ENCODE results near the gene BOC. TPM values are rescaled to one million over a fixed set of nuclear protein-coding genes. Genes with fewer than 3 reads are reported as not detected.

The BOC gene
- total RNA-seq, 1 experiment from 2014 or later: 0.07 TPM

- BruUV-seq (replicated peaks): no TSS peak
- no peak for TF ChIP-seq CTCF (IDR thresholded peaks at IDR 0.05; ENCODE audit: unreplicated experiment)
- CTCF ChIA-PET: no interaction called here
- DNase-seq: no peak
- Mint-ChIP-seq H3K27ac (ENCODE audit: unreplicated experiment) (no peak overlapping the region), H3K4me1 (ENCODE audit: low read depth, unreplicated experiment) (no peaks in the 10 kb centered on the region), H3K27me3 (ENCODE audit: unreplicated experiment) (peaks cover 9% of the 10 kb centered on the region), H3K36me3 (ENCODE audit: insufficient read depth, unreplicated experiment) (no peaks in the 10 kb centered on the region), H3K9me3 (ENCODE audit: low read depth, unreplicated experiment) (no peaks in the 10 kb centered on the region), H3K4me3 (ENCODE audit: low read depth, unreplicated experiment) (no peak overlapping the region)
- intact Hi-C loops (cut with micrococcal nuclease; ENCODE audit: unreplicated experiment): no loop called here
These were observed 36.4 kb upstream of the BOC start for GRCh38 chr3:113174801-113175485.

- Mint-ChIP-seq H3K9me3 (ENCODE audit: low read depth, unreplicated experiment) (no peaks in the 10 kb centered on the region), H3K27ac (ENCODE audit: unreplicated experiment) (no peak overlapping the region), H3K27me3 (ENCODE audit: unreplicated experiment) (no peaks in the 10 kb centered on the region), H3K4me3 (ENCODE audit: low read depth, unreplicated experiment) (no peak overlapping the region), H3K36me3 (ENCODE audit: insufficient read depth, unreplicated experiment) (no peaks in the 10 kb centered on the region), H3K4me1 (ENCODE audit: low read depth, unreplicated experiment) (no peaks in the 10 kb centered on the region)
- intact Hi-C loops (cut with micrococcal nuclease; ENCODE audit: unreplicated experiment): no loop called here
- CTCF ChIA-PET: no interaction called here
- DNase-seq: no peak
- TF ChIP-seq CTCF (IDR thresholded peaks at IDR 0.05; ENCODE audit: unreplicated experiment): no peak
- BruUV-seq (replicated peaks): no TSS peak
These were observed 33.8 kb upstream of the BOC start for GRCh38 chr3:113177526-113177925.

- Mint-ChIP-seq H3K4me1 (ENCODE audit: low read depth, unreplicated experiment) (no peaks in the 10 kb centered on the region), H3K27me3 (ENCODE audit: unreplicated experiment) (no peaks in the 10 kb centered on the region), H3K9me3 (ENCODE audit: low read depth, unreplicated experiment) (no peaks in the 10 kb centered on the region), H3K36me3 (ENCODE audit: insufficient read depth, unreplicated experiment) (no peaks in the 10 kb centered on the region), H3K27ac (ENCODE audit: unreplicated experiment) (no peak overlapping the region), H3K4me3 (ENCODE audit: low read depth, unreplicated experiment) (no peak overlapping the region)
- intact Hi-C loops (cut with micrococcal nuclease; ENCODE audit: unreplicated experiment): no loop called here
- TF ChIP-seq CTCF (IDR thresholded peaks at IDR 0.05; ENCODE audit: unreplicated experiment): no peak
- BruUV-seq (replicated peaks): no TSS peak
- CTCF ChIA-PET: no interaction called here
- DNase-seq: no peak
These were observed 32.0 kb upstream of the BOC start for GRCh38 chr3:113179235-113179824.

GRCh38 chr3:113183748-113184661 is 27.4 kb upstream of the BOC start:
- DNase-seq: no peak
- Mint-ChIP-seq H3K9me3 (ENCODE audit: low read depth, unreplicated experiment) (peaks cover 8% of the 10 kb centered on the region), H3K27me3 (ENCODE audit: unreplicated experiment) (peaks cover 35% of the 10 kb centered on the region), H3K36me3 (ENCODE audit: insufficient read depth, unreplicated experiment) (no peaks in the 10 kb centered on the region), H3K4me1 (ENCODE audit: low read depth, unreplicated experiment) (no peaks in the 10 kb centered on the region), H3K27ac (ENCODE audit: unreplicated experiment) (no peak overlapping the region), H3K4me3 (ENCODE audit: low read depth, unreplicated experiment) (no peak overlapping the region)
- no peak for TF ChIP-seq CTCF (IDR thresholded peaks at IDR 0.05; ENCODE audit: unreplicated experiment)
- intact Hi-C loops (cut with micrococcal nuclease; ENCODE audit: unreplicated experiment): no loop called here
- no TSS peak for BruUV-seq (replicated peaks)
- CTCF ChIA-PET: interaction anchor here (0.7 kb wide), 1 partner anchor 251 kb away, joined by 3 read pairs; no protein-coding TSS in a partner anchor

Measured in Calu3 (cell line).